Gastrocnemius medialis (tissue), 4 donors: ENCODE measurements around the gene PLA2G6. TPM values are rescaled to one million over a fixed set of nuclear protein-coding genes. Genes with fewer than 3 reads are reported as not detected.

ENCODE experiments used
- ATAC-seq, 2 donors: fragments of 150-250 bp; one replicate each; pipeline ENCODE4 v1.9.1; 2016
- DNase-seq, 2 donors: peaks; one replicate each; pipeline ENCODE4 v3.0.0-alpha.2; 2019
- H3K27ac ChIP-seq, 4 donors: fragments of 200-600 bp; sonication (generic); 1 replicate in 1 of 4; 2 replicates in 3 of 4; pipeline ENCODE4 v1.5.1; 2016 to 2018; ENCODE audit warnings: mild to moderate bottlenecking in 2 of 4, moderate library complexity in 1 of 4
- H3K27me3 ChIP-seq, 3 donors: fragments of 200-600 bp; sonication (generic) in 2 of 3; 1 replicate in 1 of 3; 2 replicates in 2 of 3; pipeline versions ENCODE4 v1.5.1 to v1.6.0; 2016 to 2019; ENCODE audit warnings: mild to moderate bottlenecking in 1 of 3, moderate library complexity in 1 of 3
- H3K36me3 ChIP-seq, 2 donors: fragments of 200-600 bp; sonication (generic) in 1 of 2; one replicate each; pipeline ENCODE4 v1.5.1; 2017 to 2018
- H3K4me1 ChIP-seq, 2 donors: fragments of 200-600 bp; sonication (generic) in 1 of 2; one replicate each; pipeline ENCODE4 v1.5.1; 2016 to 2017; ENCODE audit warnings: mild to moderate bottlenecking in 2 of 2
- H3K4me3 ChIP-seq, 4 donors: fragments of 200-600 bp; sonication (generic) in 3 of 4; 1 replicate in 1 of 4; 2 replicates in 3 of 4; pipeline ENCODE4 v1.5.1; 2016 to 2019; ENCODE audit warnings: mild to moderate bottlenecking in 2 of 4
- H3K9me3 ChIP-seq, 3 donors: fragments of 200-600 bp; sonication (generic) in 2 of 3; 1 replicate in 1 of 3; 2 replicates in 2 of 3; pipeline ENCODE4 v1.5.1; 2016 to 2019
- CTCF ChIP-seq, 5 experiments: fragments of 450-650 bp in 3 of 5; fragments of 200-600 bp in 2 of 5; sonication (generic) in 2 of 5; IDR thresholded peaks in 4 of 5; conservative IDR thresholded peaks in 1 of 5; 1 replicate in 4 of 5; 2 replicates in 1 of 5; pipeline ENCODE4 v1.5.1; 2016 to 2019; ENCODE audit warnings: antibody characterized with exemption in 5 of 5, mild to moderate bottlenecking in 3 of 5, moderate library complexity in 3 of 5
- POLR2A ChIP-seq, 2 donors: fragments of 450-650 bp; IDR thresholded peaks; one replicate each; pipeline ENCODE4 v1.6.1; 2017; ENCODE audit warnings: antibody characterized with exemption in 2 of 2, mild to moderate bottlenecking in 2 of 2, moderate library complexity in 2 of 2
- in situ Hi-C, 4 donors: fragments of 200-750 bp; cut with MboI; loops; one replicate each; pipeline versions ENCODE4 v1.15.0 to v1.8.0; 2017; ENCODE audit warnings: low sequenced_read_pairs in 4 of 4
- intact Hi-C: fragments of 100-400 bp; cut with DNase I; formaldehyde crosslinking; loops from one replicate; pipeline ENCODE4 v1.15.1; 2023; ENCODE audit warnings: low total_unique reads
- total RNA-seq, 4 donors: library from RNA; depleted of rRNA; stranded (reverse); fragments of >200 nt; gene quantifications; one replicate each; pipeline versions ENCODE4 v1.1.0 to v1.2.3, GENCODE V29; 2016

The PLA2G6 gene
- total RNA-seq, 4 donors from 2014 or later, result 9.1 to 19.5 (median 12.1) TPM

- TF ChIP-seq POLR2A (IDR thresholded peaks at IDR 0.05) (no peak), CTCF (IDR thresholded peaks at IDR 0.05 in 4 of 5, conservative IDR thresholded peaks at IDR 0.05 in 1 of 5) (no peak)
These were observed 23.2 kb upstream of the PLA2G6 start for GRCh38 chr22:38204784-38205183.

DNA sequence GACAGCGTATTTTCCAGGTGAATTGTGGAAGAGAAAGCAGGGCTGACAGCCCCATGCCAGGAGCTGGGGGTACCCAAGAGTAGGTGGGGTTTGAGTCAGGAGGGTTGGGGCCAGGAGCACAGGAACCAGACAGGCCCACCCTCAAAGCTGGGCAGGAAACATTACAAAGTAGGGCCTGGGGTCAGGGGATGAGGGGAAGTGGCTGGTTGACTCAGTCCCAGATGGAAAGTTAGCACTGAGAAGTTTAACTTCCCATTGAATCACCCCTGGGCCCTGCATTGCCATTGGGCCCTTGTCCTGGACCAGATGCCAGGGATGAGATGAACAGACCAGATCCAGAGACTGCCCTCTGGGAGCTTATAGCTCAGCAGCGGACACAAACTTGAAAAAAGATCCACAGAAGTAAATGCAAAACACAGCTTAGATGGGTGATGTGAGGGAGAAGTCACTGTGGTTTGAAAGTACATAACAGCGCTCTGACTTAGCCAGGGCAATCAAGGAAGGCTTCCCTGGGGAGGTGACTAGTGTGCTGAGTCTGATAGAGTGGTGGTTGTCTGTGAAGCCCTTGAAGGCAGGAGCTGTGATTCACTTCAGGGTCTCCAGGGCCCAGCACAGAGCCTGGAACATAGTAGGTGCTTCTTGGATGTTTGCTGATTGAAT, 22.4 kb upstream of the PLA2G6 start:
- H3K4me1 ChIP-seq, result peaks cover 15 to 25% of the 10 kb centered on the region in 2 donors
- in situ Hi-C loops (no loop called here), intact Hi-C loops (loop anchor here (5.0 to 10.0 kb wide), 3 partner anchors 68 to 113 kb away; partner anchors contain the start of genes BAIAP2L2, CSNK1E and TMEM184B)
- H3K27me3 ChIP-seq, result no peaks in the 10 kb centered on the region
- H3K4me3 ChIP-seq, result peak overlapping the region in 3 of 4 donors; percentile 73 to 91 (median 86)
- ATAC-seq (no peak), DNase-seq (no peak)
- no peak for TF ChIP-seq CTCF (IDR thresholded peaks at IDR 0.05 in 4 of 5, conservative IDR thresholded peaks at IDR 0.05 in 1 of 5)
- no peak for TF ChIP-seq POLR2A (IDR thresholded peaks at IDR 0.05)
- H3K36me3 ChIP-seq, result peaks cover 0 to 5% of the 10 kb centered on the region in 2 donors
- peak overlapping the region; percentile 95 to 100 (median 96) for H3K27ac ChIP-seq
- no peaks in the 10 kb centered on the region for H3K9me3 ChIP-seq

More at GRCh38 chr22:38204784-38205183, 23.2 kb upstream of the PLA2G6 start:
- H3K27me3 ChIP-seq, result no peaks in the 10 kb centered on the region
- no peaks in the 10 kb centered on the region for H3K9me3 ChIP-seq
- H3K4me3 ChIP-seq, result peak overlapping the region in 1 of 4 donors; percentile 73
- no peak for DNase-seq
- intact Hi-C loops (loop anchor here (5.0 to 10.0 kb wide), 3 partner anchors 68 to 113 kb away; partner anchors contain the start of genes BAIAP2L2, CSNK1E and TMEM184B), in situ Hi-C loops (no loop called here)
- peak overlapping the region; percentile 95 to 100 (median 96) for H3K27ac ChIP-seq
- H3K4me1 ChIP-seq, result peaks cover 15 to 25% of the 10 kb centered on the region in 2 donors
- peaks cover 0 to 5% of the 10 kb centered on the region in 2 donors for H3K36me3 ChIP-seq
- no peak for ATAC-seq

- ATAC-seq (no peak), DNase-seq (peak in 1 of 2 donors; percentile 47)
- in situ Hi-C loops, result no loop called here
- Histone ChIP-seq H3K36me3 (peaks cover 0 to 4% of the 10 kb centered on the region in 2 donors), H3K27me3 (no peaks in the 10 kb centered on the region), H3K4me1 (peaks cover 15 to 25% of the 10 kb centered on the region in 2 donors), H3K4me3 (peak overlapping the region; percentile 69 to 91 (median 80)), H3K27ac (peak overlapping the region; percentile 95 to 100 (median 96)), H3K9me3 (no peaks in the 10 kb centered on the region)
- no peak for TF ChIP-seq CTCF (IDR thresholded peaks at IDR 0.05 in 4 of 5, conservative IDR thresholded peaks at IDR 0.05 in 1 of 5)
- TF ChIP-seq POLR2A (IDR thresholded peaks at IDR 0.05), result no peak
- intact Hi-C loops, result loop anchor here (5.0 to 10.0 kb wide), 3 partner anchors 69 to 114 kb away; partner anchors contain the start of genes BAIAP2L2, CSNK1E and TMEM184B
These were observed 21.6 kb upstream of the PLA2G6 start for GRCh38 chr22:38203090-38203810.

- no peaks in the 10 kb centered on the region for H3K9me3 ChIP-seq
- peak; percentile 61 to 69 for ATAC-seq
- no peaks in the 10 kb centered on the region for H3K36me3 ChIP-seq
- H3K4me1 ChIP-seq, result peaks cover 15 to 25% of the 10 kb centered on the region in 2 donors
- TF ChIP-seq CTCF (IDR thresholded peaks at IDR 0.05 in 4 of 5, conservative IDR thresholded peaks at IDR 0.05 in 1 of 5) (peak; percentile 14 to 55 (median 21)), POLR2A (IDR thresholded peaks at IDR 0.05) (peak in 1 of 2 donors; percentile 47)
- peak overlapping the region; percentile 95 to 100 (median 96) for H3K27ac ChIP-seq
- intact Hi-C loops (loop anchor here (1.0 to 10.0 kb wide), 4 partner anchors 70 to 133 kb away; partner anchors contain the start of genes BAIAP2L2, CSNK1E and TMEM184B), in situ Hi-C loops (no loop called here)
- no peaks in the 10 kb centered on the region for H3K27me3 ChIP-seq
- peak; percentile 92 to 94 for DNase-seq
- peak overlapping the region; percentile 69 to 91 (median 80) for H3K4me3 ChIP-seq
These were observed 20.9 kb upstream of the PLA2G6 start for GRCh38 chr22:38202437-38203089.
